Kidney (tissue), 14 donors: ENCODE data around the gene MYL3. TPM values are rescaled to one million over a fixed set of nuclear protein-coding genes. Genes with fewer than 3 reads are reported as not detected.
A peak's percentile ranks its signal among the peaks of the same experiment; 100 is the strongest.

Source experiments
- DNase-seq, 5 donors: peaks; one replicate each; pipeline ENCODE4 v3.0.0-alpha.2; 2013 to 2020
- FAIRE-seq: peaks from 2 replicates; lab custom pipeline; 2012; peaks lifted over from hg19 to GRCh38; lab: Jason Lieb, UNC
- H3K27ac ChIP-seq, 2 donors: one replicate each; pipeline ENCODE4 v1.7.0; 2013; ENCODE audit warnings: low read depth in 2 of 2, low read length in 2 of 2, inconsistent platforms in 1 of 2
- H3K27me3 ChIP-seq: one replicate; pipeline ENCODE4 v1.7.1; 2013; ENCODE audit warnings: low read length, inconsistent platforms; ENCODE audit not compliant: control insufficient read depth, insufficient read depth
- H3K36me3 ChIP-seq, 3 donors: one replicate each; pipeline versions ENCODE4 v1.7.0 to v1.7.1; 2013; ENCODE audit warnings: low read length in 3 of 3, control low read depth in 1 of 3, inconsistent platforms in 1 of 3; ENCODE audit not compliant: insufficient read depth in 3 of 3, control insufficient read depth in 2 of 3
- H3K4me1 ChIP-seq, 3 donors: one replicate each; pipeline versions ENCODE4 v1.7.0 to v1.7.1; 2013; ENCODE audit warnings: low read length in 3 of 3, inconsistent platforms in 1 of 3, low read depth in 1 of 3; ENCODE audit not compliant: control insufficient read depth in 2 of 3, insufficient read depth in 2 of 3
- H3K4me3 ChIP-seq, 3 donors: one replicate each; pipeline versions ENCODE4 v1.7.0 to v1.8.1; 2013; ENCODE audit warnings: low read length in 3 of 3, control low read depth in 1 of 3, inconsistent platforms in 1 of 3
- H3K9ac ChIP-seq, 3 donors: one replicate each; pipeline versions ENCODE4 v1.7.0 to v1.7.1; 2013; ENCODE audit warnings: low read length in 3 of 3, control low read depth in 1 of 3, inconsistent platforms in 1 of 3
- H3K9me3 ChIP-seq, 3 donors: one replicate each; pipeline versions ENCODE4 v1.7.0 to v1.7.1; 2013; ENCODE audit warnings: low read length in 3 of 3, control low read depth in 1 of 3, inconsistent platforms in 1 of 3; ENCODE audit not compliant: control insufficient read depth in 2 of 3, insufficient read depth in 1 of 3
- intact Hi-C: fragments of 100-400 bp; cut with DNase I; formaldehyde crosslinking; loops from one replicate; pipeline ENCODE4 v1.11.1; 2022
- polyA plus RNA-seq: library from polyadenylated mRNA; stranded (reverse); fragments of 350-450 nt; fragmentation: Illumina TruSeq; extraction: RNeasy Lipid Tissue Mini Kit (QIAGEN cat#74804); gene quantifications from one replicate; pipeline ENCODE4 v1.2.3, GENCODE V29; 2014; ENCODE audit warnings: low read depth, low replicate concordance; ENCODE audit not compliant: insufficient read depth
- total RNA-seq: library from RNA; stranded (reverse); fragmentation: NEBNext Ultra II Directional; extraction: Animal tissue kit (Norgen Biotek cat#: 25700); gene quantifications from one replicate; pipeline ENCODE4 v1.2.1, GENCODE V29; 2021
- TF ChIP-seq, protein P1 (sequence below): IDR thresholded peaks from 3 replicates; pipeline ENCODE4 v1.5.1; 2012; ENCODE audit warnings: mild to moderate bottlenecking, moderate library complexity, borderline replicate concordance; ENCODE audit not compliant: insufficient read depth; ENCODE audit errors: extremely low read depth
- donor health status: control.
- donor health status: control.
- donor health status: control.
- donor health status: control.
- donor health status: control.
- donor health status: DM: yes; HTN: yes; CAD: no.
- donor health status: Normal renal cell carcinoma (clear cell type).

Gene MYL3
- total and polyA plus RNA-seq, 2 donors from 2014 or later = 41.3 to 81.9 TPM

DNA sequence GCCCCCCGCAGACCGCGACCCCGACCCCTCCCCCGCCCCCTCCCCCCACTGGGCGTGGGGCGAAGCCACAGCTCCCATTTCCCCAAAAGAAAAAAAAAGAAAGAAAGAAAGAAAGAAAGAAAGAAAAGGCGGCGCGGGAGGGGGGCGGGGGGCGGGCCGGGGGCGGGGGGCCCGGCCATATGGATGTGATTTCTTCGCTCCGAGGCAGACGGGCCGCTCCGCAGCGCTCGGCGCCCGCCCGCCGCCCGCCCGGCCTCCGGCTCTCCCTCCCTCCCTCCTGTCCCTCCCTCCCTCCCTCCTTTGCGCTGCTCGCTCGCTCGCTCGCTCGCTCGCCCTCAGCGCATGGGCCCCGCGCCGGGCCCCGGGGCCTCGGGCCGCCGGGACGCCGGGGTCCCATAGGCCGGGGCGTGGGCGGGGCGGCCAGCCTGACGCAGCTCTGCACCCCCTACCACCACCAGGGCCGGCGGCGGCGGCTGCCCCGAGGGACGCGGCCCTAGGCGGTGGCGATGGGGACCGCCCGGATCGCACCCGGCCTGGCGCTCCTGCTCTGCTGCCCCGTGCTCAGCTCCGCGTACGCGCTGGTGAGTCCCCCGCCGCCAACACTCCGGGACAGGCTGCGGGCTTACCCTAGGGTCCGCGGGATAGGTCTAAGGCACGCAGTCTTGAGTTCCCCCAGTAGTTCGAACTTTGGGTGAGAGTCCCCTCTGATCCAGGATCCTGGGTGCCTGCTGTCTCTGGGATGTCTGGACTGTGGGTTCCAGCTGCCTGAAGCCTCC is 20.0 kb upstream of the MYL3 start:
- Histone ChIP-seq H3K27ac (peak overlapping the region; percentile 96 to 100), H3K36me3 (no peaks in the 10 kb centered on the region), H3K4me1 (peaks cover 3 to 35% (median 16%) of the 10 kb centered on the region in 3 donors), H3K9me3 (no peaks in the 10 kb centered on the region), H3K4me3 (peak overlapping the region; percentile 61 to 87 (median 86)), H3K9ac (peak overlapping the region; percentile 1 to 96 (median 95)), H3K27me3 (no peaks in the 10 kb centered on the region)
- intact Hi-C loops = no loop called here
- no peak for FAIRE-seq
- TF ChIP-seq, protein P1, sequence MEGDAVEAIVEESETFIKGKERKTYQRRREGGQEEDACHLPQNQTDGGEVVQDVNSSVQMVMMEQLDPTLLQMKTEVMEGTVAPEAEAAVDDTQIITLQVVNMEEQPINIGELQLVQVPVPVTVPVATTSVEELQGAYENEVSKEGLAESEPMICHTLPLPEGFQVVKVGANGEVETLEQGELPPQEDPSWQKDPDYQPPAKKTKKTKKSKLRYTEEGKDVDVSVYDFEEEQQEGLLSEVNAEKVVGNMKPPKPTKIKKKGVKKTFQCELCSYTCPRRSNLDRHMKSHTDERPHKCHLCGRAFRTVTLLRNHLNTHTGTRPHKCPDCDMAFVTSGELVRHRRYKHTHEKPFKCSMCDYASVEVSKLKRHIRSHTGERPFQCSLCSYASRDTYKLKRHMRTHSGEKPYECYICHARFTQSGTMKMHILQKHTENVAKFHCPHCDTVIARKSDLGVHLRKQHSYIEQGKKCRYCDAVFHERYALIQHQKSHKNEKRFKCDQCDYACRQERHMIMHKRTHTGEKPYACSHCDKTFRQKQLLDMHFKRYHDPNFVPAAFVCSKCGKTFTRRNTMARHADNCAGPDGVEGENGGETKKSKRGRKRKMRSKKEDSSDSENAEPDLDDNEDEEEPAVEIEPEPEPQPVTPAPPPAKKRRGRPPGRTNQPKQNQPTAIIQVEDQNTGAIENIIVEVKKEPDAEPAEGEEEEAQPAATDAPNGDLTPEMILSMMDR = no peak
- DNase-seq = peak in 3 of 5 donors; percentile 58 to 77 (median 61)

DNA sequence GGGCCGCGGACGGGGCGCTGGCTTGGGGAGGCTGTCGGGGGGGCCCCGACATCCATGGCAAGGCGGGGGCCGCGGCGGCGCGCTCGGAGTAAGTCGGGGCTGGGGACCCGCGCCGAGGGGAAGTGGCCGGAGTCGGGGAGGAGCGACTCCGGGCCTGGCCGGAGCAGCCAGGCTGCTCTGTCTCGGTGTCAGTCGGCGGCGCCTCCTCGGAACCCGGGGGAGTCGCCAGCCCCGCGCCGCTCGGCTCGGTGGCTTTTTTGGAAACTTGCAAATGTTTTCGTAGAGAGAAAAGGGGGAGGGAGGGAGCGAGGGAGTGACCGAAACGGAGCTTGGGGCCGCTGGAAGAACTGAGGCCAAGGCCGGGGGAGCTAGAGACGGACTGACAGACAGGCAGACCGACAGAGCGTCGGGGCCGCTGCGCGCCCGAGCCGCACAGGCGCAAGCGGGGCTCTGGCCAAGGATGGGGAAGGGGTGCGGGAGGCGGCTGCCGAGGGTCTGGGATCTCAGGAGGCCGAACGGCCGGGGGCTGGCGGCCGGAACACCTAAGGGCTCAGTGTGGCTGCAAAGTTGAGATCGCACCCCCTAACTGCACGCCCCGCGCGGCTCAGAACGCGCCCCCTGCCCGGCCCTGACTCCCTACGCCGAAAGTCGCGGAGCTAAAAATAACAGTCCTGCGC is 19.3 kb upstream of the MYL3 start:
- Histone ChIP-seq H3K9ac (peak overlapping the region; percentile 15 to 91 (median 80)), H3K27ac (peak overlapping the region; percentile 96 to 100), H3K27me3 (no peaks in the 10 kb centered on the region), H3K4me3 (peak overlapping the region; percentile 50 to 79 (median 65)), H3K9me3 (no peaks in the 10 kb centered on the region), H3K36me3 (no peaks in the 10 kb centered on the region), H3K4me1 (peaks cover 3 to 40% (median 17%) of the 10 kb centered on the region in 3 donors)
- FAIRE-seq (no peak), DNase-seq (peak in 4 of 5 donors; percentile 55 to 81 (median 75))
- TF ChIP-seq, protein P1 = no peak
- intact Hi-C loops = no loop called here

DNA sequence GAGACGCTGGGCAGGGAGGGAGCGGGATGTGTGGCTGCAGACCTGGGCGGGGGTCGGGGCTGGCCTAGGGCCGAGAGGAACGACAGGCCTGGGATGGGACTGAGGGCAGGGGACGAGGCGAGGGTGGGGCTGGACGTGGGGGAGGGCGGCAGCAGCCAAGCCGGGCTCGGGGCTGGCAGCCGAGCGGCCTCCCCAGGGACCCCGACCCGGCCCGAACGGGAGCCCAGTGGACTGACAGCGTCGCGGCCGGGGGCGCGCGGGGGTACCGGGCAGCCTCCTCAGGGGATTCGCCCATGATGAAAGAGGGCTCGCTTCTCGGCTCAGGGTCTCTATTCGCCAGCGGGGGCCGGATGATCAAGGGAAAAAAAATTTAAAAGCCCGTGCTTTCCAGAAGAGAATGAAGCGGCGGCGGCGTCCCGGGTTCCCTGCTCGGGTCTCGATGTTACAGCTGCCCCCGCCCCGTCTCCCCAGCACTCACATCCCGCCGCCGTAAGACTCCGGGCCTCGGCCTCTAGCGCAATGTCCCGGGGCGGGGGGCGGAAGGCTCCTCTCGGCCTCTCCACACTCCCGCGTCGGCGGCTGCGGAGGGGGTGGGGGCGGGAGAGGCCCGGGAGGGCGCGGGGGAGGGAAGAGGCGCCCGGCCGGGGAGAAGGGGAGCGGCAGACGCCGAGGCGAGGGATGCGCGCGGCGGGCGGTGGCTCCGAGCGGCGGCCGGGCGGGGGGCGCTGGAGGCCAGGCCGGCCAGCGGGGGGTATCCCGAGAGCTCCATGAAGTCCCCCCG is 18.5 kb upstream of the MYL3 start:
- TF ChIP-seq, protein P1 = no peak
- no peaks in the 10 kb centered on the region for H3K9me3 ChIP-seq
- H3K4me1 ChIP-seq = peaks cover 3 to 47% (median 24%) of the 10 kb centered on the region in 3 donors
- peak overlapping the region in 2 of 3 donors; percentile 57 to 96 for H3K9ac ChIP-seq
- DNase-seq (peak; percentile 68 to 85 (median 80)), FAIRE-seq (no peak)
- peak overlapping the region; percentile 36 to 86 (median 79) for H3K4me3 ChIP-seq
- peak overlapping the region; percentile 96 to 100 for H3K27ac ChIP-seq
- H3K27me3 ChIP-seq = no peaks in the 10 kb centered on the region
- no peaks in the 10 kb centered on the region for H3K36me3 ChIP-seq
- intact Hi-C loops = no loop called here
